HepG2 (cell line): ENCODE measurements around the gene GDF9. TPM values are rescaled to one million over a fixed set of nuclear protein-coding genes. Genes with fewer than 3 reads are reported as not detected.

ENCODE experiments used
- ATF7-NPFF ChIP-seq: sonication (generic); formaldehyde crosslinking; IDR thresholded peaks from 2 replicates; pipeline ENCODE4 v1.8.1; 2023; ENCODE audit warnings: mild to moderate bottlenecking, low read depth, missing genetic modification reagents, moderate library complexity
- GLI4 ChIP-seq: sonication (generic); formaldehyde crosslinking; IDR thresholded peaks from 2 replicates; pipeline ENCODE4 v1.5.1; 2020; ENCODE audit warnings: missing genetic modification reagents, mild to moderate bottlenecking, moderate library complexity, borderline replicate concordance
- KLF16 ChIP-seq, 2 experiments: sonication (generic) in 1 of 2; formaldehyde crosslinking in 1 of 2; IDR thresholded peaks; 2 replicates each; pipeline versions ENCODE4 v1.6.1 to v1.8.0; 2016 to 2023; ENCODE audit warnings: missing genetic modification reagents in 2 of 2, missing compliant biosample characterization in 1 of 2
- MEIS1 ChIP-seq: sonication (generic); formaldehyde crosslinking; IDR thresholded peaks from 2 replicates; pipeline ENCODE4 v1.9.0; 2021; ENCODE audit warnings: mild to moderate bottlenecking, missing genetic modification reagents, moderate library complexity, borderline replicate concordance
- ZNF101 ChIP-seq: sonication (generic); formaldehyde crosslinking; IDR thresholded peaks from 2 replicates; pipeline ENCODE4 v1.4.0; 2020; ENCODE audit warnings: mild to moderate bottlenecking, low read depth, missing genetic modification reagents, borderline replicate concordance
- ZNF510 ChIP-seq: sonication (generic); formaldehyde crosslinking; IDR thresholded peaks from 2 replicates; pipeline ENCODE4 v1.4.0; 2020; ENCODE audit warnings: low read depth, mild to moderate bottlenecking, missing genetic modification reagents
- polyA plus RNA-seq, 8 experiments: library from polyadenylated mRNA; depleted of rRNA in 3 of 8; stranded (reverse) in 7 of 8; unstranded in 1 of 8; fragments of >200 nt; fragmentation: Illumina TruSeq in 4 of 8; extraction: Trizol in 4 of 8; gene quantifications; 2 replicates each; pipeline versions ENCODE4 v1.2.1 to v1.2.3, GENCODE V29; 2011 to 2016; ENCODE audit warnings: low read depth in 4 of 8, missing spikeins in 1 of 8, mixed read lengths in 1 of 8; ENCODE audit not compliant: insufficient read depth in 1 of 8
- total RNA-seq, 5 experiments: library from RNA; depleted of rRNA; stranded (reverse); fragments of >200 nt; fragmentation: Illumina TruSeq; extraction: Trizol; gene quantifications; 2 replicates each; pipeline ENCODE4 v1.2.3, GENCODE V29; 2016; ENCODE audit warnings: low read depth in 1 of 5
- TF ChIP-seq, protein P1 (sequence below): sonication (generic); formaldehyde crosslinking; IDR thresholded peaks from 2 replicates; pipeline ENCODE4 v1.5.1; 2020; ENCODE audit warnings: mild to moderate bottlenecking, missing genetic modification reagents, moderate library complexity
- TF ChIP-seq, protein P2 (sequence below): sonication (generic); formaldehyde crosslinking; IDR thresholded peaks from 2 replicates; pipeline ENCODE4 v1.8.1; 2022; ENCODE audit warnings: low read depth, mild to moderate bottlenecking, missing genetic modification reagents
- TF ChIP-seq, protein P3 (sequence below): sonication (generic); formaldehyde crosslinking; IDR thresholded peaks from 2 replicates; pipeline ENCODE4 v1.4.0; 2020; ENCODE audit warnings: missing genetic modification reagents, borderline replicate concordance
- TF ChIP-seq, protein P4 (sequence below): sonication (generic); formaldehyde crosslinking; IDR thresholded peaks from 2 replicates; pipeline ENCODE4 v1.4.0; 2020; ENCODE audit warnings: missing genetic modification reagents
- TF ChIP-seq, protein P5 (sequence below): sonication (generic); formaldehyde crosslinking; IDR thresholded peaks from 2 replicates; pipeline ENCODE4 v1.5.0; 2020; ENCODE audit warnings: mild to moderate bottlenecking, missing genetic modification reagents, moderate library complexity

GDF9 gene
- total and polyA plus RNA-seq, 2 of the 13 experiments (the other 11 are each of a cell fraction or from before 2014, with no cell fraction given): 0.33 to 0.38 TPM

DNA sequence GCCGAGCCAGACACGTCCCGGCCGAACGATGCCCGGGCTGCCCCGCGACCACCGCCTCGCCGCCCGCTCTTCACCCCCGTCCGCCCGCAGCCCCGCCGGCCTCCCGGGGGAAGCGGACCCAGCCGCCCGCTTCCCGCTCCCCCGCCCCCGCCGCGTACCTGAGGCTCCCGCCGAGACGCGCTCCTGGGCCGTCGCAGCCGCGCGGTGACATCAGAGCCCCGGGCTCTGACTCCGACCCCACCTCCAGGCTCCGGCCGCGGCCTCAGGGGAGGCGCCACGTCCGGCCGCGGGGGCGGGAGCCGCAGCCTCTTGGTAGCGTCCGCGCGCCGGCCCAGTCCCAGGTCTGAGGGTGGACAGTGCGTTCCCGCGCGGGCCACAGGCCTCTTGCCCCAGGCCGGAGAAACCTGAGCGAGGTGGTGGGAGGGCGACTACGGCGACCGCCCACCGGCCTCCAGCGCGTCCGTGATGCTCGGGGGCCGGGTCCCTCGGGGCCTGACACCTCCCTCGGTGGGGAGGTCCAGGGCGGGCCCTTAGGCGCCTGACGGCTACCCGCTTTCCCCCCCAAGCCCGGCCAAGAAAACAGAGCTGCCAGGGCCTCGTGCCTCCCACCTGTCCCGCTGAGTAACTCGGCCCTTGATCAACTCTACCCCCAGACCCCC lies 35.7 kb downstream of the GDF9 start, which contains the start of gene SHROOM1 (continued):
- TF ChIP-seq, protein P1, sequence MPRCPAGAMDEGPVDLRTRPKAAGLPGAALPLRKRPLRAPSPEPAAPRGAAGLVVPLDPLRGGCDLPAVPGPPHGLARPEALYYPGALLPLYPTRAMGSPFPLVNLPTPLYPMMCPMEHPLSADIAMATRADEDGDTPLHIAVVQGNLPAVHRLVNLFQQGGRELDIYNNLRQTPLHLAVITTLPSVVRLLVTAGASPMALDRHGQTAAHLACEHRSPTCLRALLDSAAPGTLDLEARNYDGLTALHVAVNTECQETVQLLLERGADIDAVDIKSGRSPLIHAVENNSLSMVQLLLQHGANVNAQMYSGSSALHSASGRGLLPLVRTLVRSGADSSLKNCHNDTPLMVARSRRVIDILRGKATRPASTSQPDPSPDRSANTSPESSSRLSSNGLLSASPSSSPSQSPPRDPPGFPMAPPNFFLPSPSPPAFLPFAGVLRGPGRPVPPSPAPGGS (CRISPR knock-in tag): no peak; the same call in 1 of the 2 replicates
- TF ChIP-seq, protein P2, sequence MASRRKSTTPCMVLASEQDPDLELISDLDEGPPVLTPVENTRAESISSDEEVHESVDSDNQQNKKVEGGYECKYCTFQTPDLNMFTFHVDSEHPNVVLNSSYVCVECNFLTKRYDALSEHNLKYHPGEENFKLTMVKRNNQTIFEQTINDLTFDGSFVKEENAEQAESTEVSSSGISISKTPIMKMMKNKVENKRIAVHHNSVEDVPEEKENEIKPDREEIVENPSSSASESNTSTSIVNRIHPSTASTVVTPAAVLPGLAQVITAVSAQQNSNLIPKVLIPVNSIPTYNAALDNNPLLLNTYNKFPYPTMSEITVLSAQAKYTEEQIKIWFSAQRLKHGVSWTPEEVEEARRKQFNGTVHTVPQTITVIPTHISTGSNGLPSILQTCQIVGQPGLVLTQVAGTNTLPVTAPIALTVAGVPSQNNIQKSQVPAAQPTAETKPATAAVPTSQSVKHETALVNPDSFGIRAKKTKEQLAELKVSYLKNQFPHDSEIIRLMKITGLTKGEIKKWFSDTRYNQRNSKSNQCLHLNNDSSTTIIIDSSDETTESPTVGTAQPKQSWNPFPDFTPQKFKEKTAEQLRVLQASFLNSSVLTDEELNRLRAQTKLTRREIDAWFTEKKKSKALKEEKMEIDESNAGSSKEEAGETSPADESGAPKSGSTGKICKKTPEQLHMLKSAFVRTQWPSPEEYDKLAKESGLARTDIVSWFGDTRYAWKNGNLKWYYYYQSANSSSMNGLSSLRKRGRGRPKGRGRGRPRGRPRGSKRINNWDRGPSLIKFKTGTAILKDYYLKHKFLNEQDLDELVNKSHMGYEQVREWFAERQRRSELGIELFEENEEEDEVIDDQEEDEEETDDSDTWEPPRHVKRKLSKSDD (CRISPR knock-in tag): peak; percentile 60; the same call in 1 of the 2 replicates
- TF ChIP-seq MEIS1 (no peak; the same call in 1 of the 2 replicates), ZNF101 (no peak), GLI4 (CRISPR knock-in tag) (0 out of 2 replicates have a peak, but pooled peaks have one; percentile 53), ATF7-NPFF (CRISPR knock-in tag) (no peak; the same call in 1 of the 2 replicates), ZNF510 (CRISPR knock-in tag) (no peak), KLF16 (CRISPR knock-in tag; IDR thresholded peaks at IDR 0.05) (no peak)
- TF ChIP-seq, protein P3, sequence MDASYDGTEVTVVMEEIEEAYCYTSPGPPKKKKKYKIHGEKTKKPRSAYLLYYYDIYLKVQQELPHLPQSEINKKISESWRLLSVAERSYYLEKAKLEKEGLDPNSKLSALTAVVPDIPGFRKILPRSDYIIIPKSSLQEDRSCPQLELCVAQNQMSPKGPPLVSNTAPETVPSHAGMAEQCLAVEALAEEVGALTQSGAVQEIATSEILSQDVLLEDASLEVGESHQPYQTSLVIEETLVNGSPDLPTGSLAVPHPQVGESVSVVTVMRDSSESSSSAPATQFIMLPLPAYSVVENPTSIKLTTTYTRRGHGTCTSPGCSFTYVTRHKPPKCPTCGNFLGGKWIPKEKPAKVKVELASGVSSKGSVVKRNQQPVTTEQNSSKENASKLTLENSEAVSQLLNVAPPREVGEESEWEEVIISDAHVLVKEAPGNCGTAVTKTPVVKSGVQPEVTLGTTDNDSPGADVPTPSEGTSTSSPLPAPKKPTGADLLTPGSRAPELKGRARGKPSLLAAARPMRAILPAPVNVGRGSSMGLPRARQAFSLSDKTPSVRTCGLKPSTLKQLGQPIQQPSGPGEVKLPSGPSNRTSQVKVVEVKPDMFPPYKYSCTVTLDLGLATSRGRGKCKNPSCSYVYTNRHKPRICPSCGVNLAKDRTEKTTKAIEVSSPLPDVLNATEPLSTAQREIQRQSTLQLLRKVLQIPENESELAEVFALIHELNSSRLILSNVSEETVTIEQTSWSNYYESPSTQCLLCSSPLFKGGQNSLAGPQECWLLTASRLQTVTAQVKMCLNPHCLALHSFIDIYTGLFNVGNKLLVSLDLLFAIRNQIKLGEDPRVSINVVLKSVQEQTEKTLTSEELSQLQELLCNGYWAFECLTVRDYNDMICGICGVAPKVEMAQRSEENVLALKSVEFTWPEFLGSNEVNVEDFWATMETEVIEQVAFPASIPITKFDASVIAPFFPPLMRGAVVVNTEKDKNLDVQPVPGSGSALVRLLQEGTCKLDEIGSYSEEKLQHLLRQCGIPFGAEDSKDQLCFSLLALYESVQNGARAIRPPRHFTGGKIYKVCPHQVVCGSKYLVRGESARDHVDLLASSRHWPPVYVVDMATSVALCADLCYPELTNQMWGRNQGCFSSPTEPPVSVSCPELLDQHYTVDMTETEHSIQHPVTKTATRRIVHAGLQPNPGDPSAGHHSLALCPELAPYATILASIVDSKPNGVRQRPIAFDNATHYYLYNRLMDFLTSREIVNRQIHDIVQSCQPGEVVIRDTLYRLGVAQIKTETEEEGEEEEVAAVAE (CRISPR knock-in tag): peak; percentile 35; the same call in 1 of the 2 replicates
- TF ChIP-seq, protein P4, sequence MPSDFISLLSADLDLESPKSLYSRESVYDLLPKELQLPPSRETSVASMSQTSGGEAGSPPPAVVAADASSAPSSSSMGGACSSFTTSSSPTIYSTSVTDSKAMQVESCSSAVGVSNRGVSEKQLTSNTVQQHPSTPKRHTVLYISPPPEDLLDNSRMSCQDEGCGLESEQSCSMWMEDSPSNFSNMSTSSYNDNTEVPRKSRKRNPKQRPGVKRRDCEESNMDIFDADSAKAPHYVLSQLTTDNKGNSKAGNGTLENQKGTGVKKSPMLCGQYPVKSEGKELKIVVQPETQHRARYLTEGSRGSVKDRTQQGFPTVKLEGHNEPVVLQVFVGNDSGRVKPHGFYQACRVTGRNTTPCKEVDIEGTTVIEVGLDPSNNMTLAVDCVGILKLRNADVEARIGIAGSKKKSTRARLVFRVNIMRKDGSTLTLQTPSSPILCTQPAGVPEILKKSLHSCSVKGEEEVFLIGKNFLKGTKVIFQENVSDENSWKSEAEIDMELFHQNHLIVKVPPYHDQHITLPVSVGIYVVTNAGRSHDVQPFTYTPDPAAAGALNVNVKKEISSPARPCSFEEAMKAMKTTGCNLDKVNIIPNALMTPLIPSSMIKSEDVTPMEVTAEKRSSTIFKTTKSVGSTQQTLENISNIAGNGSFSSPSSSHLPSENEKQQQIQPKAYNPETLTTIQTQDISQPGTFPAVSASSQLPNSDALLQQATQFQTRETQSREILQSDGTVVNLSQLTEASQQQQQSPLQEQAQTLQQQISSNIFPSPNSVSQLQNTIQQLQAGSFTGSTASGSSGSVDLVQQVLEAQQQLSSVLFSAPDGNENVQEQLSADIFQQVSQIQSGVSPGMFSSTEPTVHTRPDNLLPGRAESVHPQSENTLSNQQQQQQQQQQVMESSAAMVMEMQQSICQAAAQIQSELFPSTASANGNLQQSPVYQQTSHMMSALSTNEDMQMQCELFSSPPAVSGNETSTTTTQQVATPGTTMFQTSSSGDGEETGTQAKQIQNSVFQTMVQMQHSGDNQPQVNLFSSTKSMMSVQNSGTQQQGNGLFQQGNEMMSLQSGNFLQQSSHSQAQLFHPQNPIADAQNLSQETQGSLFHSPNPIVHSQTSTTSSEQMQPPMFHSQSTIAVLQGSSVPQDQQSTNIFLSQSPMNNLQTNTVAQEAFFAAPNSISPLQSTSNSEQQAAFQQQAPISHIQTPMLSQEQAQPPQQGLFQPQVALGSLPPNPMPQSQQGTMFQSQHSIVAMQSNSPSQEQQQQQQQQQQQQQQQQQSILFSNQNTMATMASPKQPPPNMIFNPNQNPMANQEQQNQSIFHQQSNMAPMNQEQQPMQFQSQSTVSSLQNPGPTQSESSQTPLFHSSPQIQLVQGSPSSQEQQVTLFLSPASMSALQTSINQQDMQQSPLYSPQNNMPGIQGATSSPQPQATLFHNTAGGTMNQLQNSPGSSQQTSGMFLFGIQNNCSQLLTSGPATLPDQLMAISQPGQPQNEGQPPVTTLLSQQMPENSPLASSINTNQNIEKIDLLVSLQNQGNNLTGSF (CRISPR knock-in tag): no peak
- TF ChIP-seq, protein P5, sequence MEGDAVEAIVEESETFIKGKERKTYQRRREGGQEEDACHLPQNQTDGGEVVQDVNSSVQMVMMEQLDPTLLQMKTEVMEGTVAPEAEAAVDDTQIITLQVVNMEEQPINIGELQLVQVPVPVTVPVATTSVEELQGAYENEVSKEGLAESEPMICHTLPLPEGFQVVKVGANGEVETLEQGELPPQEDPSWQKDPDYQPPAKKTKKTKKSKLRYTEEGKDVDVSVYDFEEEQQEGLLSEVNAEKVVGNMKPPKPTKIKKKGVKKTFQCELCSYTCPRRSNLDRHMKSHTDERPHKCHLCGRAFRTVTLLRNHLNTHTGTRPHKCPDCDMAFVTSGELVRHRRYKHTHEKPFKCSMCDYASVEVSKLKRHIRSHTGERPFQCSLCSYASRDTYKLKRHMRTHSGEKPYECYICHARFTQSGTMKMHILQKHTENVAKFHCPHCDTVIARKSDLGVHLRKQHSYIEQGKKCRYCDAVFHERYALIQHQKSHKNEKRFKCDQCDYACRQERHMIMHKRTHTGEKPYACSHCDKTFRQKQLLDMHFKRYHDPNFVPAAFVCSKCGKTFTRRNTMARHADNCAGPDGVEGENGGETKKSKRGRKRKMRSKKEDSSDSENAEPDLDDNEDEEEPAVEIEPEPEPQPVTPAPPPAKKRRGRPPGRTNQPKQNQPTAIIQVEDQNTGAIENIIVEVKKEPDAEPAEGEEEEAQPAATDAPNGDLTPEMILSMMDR (CRISPR knock-in tag): peak; percentile 34; the same call in 1 of the 2 replicates
